GM19023 (cell line): ENCODE results near the gene KARS1.

Experiments used
- ATAC-seq: cut with Tn5 transposase; IDR thresholded peaks from one replicate; pipeline ENCODE4 v1.9.1; 2021; ENCODE audit warnings: mild to moderate bottlenecking, moderate library complexity; ENCODE audit not compliant: unreplicated experiment

Gene KARS1

DNA sequence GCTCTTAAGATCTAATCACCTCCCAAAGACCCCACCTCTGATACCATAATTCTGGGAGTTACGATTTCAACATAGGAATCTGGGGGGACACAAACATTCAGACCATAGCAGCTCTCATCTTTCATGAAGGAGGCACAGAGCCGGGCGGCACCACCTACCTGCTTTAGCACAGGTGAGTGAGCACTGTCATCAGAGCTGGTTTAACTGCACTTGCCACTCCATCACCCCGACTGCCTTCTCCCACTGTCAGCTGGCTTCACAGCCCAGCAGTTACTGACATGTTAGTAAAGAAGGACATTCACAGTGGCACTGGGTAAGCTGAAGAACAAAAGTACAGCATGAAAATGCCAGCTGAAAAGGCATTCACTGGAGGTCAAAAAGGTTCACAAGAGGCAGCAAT lies 58.7 kb downstream of the KARS1 start:
- ATAC-seq, result no peak

- peak; percentile 49 for ATAC-seq
Measured at GRCh38 chr16:75584108-75584507, 63.4 kb downstream of the KARS1 start.

DNA sequence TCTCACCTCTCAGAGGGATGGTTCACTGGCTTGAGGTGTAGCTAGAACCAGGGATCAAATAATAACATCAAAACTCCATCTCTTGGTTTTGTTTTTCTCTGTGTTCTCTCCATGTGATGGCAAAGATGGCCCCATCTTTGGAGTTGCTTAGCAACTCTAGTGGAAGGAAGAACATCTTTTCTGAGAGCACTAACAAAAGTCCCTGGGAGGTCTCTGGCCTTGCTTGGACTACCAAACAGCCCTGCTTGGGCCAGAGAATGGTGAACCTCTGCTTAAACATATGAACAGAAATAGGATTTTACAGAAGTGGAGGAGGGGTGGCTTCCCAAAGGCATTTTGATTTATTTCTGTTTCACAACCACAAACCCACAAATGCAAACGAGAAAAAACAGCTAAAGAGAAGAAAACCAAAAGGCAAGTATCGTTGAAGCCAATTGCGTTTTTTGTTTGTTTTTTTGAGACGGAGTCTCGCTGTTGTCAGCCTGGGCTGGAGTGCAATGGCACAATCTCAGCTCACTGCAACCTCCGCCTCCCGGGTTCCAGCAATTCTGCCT lies 68.1 kb downstream of the KARS1 start:
- ATAC-seq, result no peak

DNA sequence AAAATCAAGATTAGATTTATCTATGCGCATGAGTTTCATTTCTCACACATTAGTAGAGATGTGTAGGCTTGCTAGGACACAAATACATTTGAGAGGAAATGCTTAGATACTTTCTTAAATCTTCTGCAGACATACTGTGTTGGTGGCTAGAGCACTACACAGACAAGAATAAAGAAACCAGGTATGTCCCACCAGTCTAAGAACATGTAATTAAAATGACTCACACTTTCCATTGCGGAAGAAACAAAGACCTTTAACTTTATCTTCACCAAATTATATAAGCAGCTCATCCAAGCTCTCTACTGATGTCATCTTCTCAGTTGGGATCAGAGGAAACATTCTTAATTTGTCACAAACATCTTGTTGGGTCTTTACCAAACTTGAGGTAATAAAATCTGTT lies 68.7 kb downstream of the KARS1 start:
- no peak for ATAC-seq

GRCh38 chr16:75578212-75578611 lies 69.3 kb downstream of the KARS1 start:
- ATAC-seq, result no peak
